ENCODE measurements around the gene TMCC2. TPM values are rescaled to one million over a fixed set of nuclear protein-coding genes. Genes with fewer than 3 reads are reported as not detected.
"Not testable (repeated sequence)": the region's sequence is repeated elsewhere in the genome, so short reads cannot be mapped to it uniquely, and the experiment has no call there.

The TMCC2 gene
- total RNA-seq, 1 donor from 2014 or later = 25.0 TPM

DNA sequence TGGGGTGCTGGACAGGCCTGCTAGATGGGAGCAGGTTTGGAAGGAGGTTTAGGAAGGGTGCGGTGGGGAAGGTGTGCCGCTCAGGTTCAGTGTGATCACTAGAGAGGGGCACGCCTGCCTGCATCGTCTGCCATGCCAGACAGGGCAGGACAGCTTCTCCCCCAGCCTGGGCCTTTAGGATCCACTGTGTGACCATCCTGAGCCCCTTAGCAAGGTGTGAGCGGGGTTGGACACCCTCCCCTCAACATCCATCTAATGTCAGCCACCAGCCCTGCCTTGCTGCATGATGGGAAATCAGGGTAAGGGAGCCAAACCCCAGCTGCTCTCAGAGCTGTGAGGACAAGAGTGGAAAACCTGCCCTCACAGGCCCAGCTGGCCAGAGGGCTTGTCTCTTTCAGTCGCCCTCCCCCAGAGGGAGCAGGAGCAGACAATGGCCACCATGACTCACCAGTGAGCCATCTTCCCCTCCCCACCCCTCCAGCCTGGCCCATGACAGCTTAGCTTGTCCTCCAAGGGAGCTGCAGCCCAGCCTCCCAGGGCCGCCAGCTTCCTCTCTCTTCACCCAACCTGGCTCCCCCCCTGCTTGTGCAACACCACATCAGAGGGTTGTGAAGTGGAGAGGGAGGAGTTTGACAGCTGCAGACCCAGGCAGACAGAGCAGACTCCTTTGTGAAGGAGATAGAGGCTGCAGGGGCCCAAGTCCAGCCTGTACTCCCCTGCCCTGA lies 56.8 kb downstream of the TMCC2 start:
- peak; percentile 84 for DNase-seq (ENCODE audit: low spot score)
- H3K9me3 Mint-ChIP-seq = peaks cover 4% of the 10 kb centered on the region
- peak overlapping the region; percentile 90 for H3K27ac Mint-ChIP-seq
- H3K27me3 Mint-ChIP-seq (ENCODE audit: insufficient read depth) = peaks cover 9% of the 10 kb centered on the region
- peaks cover 75% of the 10 kb centered on the region for H3K4me1 Mint-ChIP-seq (ENCODE audit: low read depth)
- peak overlapping the region; percentile 64 for H3K4me3 Mint-ChIP-seq
- intact Hi-C loops (cut with micrococcal nuclease) = loop anchor here (1.0 to 10.0 kb wide), 9 partner anchors 11 to 1270 kb away; partner anchors contain the start of genes MDM4 and NUAK2
- peaks cover 6% of the 10 kb centered on the region for H3K36me3 Mint-ChIP-seq (ENCODE audit: low read depth)

DNA sequence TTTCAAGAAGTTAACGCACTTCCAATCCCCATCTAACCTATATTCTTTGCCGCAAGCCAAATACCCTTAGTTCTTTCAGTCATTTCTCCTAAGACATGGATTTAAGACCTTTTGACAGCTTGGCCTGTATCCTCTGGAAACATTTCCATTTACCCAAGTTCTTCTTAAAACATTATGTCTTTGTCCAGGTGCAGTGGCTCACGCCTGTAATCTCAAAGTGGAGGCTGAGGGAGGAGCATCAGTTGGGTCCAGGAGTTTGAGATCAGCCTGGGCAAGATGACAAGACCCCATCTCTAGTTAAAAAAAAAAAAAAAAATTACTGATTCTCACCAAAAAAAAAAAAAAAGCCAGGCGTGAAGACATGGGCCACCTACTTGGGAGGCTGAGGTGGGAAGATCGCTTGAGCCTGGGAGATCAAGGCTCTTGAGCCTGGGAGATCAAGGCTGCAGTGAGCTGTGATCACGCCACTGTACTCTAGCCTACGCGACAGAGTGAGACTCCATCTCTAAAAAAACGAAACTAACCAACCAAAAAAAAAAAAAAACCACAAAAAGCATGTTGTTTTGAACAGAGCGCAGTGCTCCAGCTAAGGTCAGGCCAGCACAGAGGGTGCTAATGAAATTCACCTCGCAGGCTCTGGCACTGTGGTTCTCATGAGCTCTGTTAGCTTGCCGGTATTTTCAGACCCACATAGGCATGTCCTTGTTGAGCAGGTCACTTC lies 57.8 kb downstream of the TMCC2 start:
- Mint-ChIP-seq H3K4me1 (ENCODE audit: low read depth) (peaks cover 65% of the 10 kb centered on the region), H3K27me3 (ENCODE audit: insufficient read depth) (peaks cover 9% of the 10 kb centered on the region), H3K27ac (peak overlapping the region; percentile 90), H3K4me3 (peak overlapping the region; percentile 64), H3K9me3 (peaks cover 4% of the 10 kb centered on the region), H3K36me3 (ENCODE audit: low read depth) (no peaks in the 10 kb centered on the region)
- intact Hi-C loops (cut with micrococcal nuclease) = loop anchor here (1.0 to 10.0 kb wide), 7 partner anchors 12 to 1269 kb away; partner anchors contain the start of genes MDM4 and NUAK2
- peak; percentile 40 for DNase-seq (ENCODE audit: low spot score)

DNA sequence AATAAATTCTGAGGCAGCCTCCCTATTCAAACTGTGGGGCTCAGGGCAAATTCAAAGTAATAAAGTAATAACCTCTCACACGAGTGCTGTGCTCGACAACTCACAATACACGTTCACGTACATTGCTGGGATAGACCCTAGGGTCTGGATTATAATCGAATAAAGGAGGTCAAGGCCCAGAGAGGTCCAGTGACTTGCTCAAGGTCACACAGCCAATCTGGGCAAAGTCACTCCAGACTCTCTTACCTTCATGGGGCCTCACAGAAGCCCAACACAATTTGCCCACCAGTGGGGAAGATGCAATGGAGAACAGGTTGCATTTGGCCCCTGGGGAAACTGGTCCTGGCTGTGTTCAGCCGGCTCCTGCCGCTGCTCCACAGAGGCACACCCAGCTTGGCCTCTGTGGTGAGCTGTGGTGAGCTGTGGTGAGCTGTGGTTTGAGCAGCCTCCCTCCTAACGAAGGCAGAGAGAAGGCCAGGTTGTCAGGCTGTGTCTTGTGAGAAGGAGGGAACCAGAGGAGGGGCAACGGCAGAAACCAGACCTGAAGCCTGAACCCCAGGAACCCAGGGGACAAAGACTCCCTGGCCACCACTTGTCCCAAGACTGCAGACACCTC lies 58.7 kb downstream of the TMCC2 start:
- peaks cover 9% of the 10 kb centered on the region for H3K27me3 Mint-ChIP-seq (ENCODE audit: insufficient read depth)
- H3K27ac Mint-ChIP-seq = peak overlapping the region; percentile 90
- H3K4me3 Mint-ChIP-seq = peak overlapping the region; percentile 64
- H3K36me3 Mint-ChIP-seq (ENCODE audit: low read depth) = no peaks in the 10 kb centered on the region
- peak; percentile 80 for DNase-seq (ENCODE audit: low spot score)
- H3K4me1 Mint-ChIP-seq (ENCODE audit: low read depth) = peaks cover 65% of the 10 kb centered on the region
- intact Hi-C loops (cut with micrococcal nuclease) = loop anchor here (10.0 kb wide), 3 partner anchors 458 to 1268 kb away; partner anchors contain the start of gene MDM4
- H3K9me3 Mint-ChIP-seq = no peaks in the 10 kb centered on the region

DNA sequence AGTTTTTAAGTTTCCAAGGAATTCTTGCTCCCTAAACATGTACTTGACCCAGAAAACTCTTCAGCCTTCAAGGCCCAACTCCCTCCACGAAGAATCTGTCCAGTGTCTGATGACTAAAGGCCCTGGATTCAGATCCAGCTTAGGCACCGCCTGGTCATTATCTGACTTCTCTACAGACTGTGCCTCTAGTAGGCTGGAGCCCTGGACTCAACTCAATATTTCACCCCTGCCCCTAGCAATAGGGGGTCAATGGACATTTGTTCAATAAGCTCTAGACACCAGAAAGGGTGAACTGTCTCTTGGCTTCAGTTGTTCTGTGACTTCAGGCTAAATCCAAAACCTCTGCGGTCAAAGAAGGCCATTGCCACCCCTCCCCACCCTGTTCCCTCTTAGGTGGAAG lies 59.3 kb downstream of the TMCC2 start:
- peak overlapping the region; percentile 2 for H3K27ac Mint-ChIP-seq
- H3K4me3 Mint-ChIP-seq = peak overlapping the region; percentile 62
- peaks cover 65% of the 10 kb centered on the region for H3K4me1 Mint-ChIP-seq (ENCODE audit: low read depth)

DNA sequence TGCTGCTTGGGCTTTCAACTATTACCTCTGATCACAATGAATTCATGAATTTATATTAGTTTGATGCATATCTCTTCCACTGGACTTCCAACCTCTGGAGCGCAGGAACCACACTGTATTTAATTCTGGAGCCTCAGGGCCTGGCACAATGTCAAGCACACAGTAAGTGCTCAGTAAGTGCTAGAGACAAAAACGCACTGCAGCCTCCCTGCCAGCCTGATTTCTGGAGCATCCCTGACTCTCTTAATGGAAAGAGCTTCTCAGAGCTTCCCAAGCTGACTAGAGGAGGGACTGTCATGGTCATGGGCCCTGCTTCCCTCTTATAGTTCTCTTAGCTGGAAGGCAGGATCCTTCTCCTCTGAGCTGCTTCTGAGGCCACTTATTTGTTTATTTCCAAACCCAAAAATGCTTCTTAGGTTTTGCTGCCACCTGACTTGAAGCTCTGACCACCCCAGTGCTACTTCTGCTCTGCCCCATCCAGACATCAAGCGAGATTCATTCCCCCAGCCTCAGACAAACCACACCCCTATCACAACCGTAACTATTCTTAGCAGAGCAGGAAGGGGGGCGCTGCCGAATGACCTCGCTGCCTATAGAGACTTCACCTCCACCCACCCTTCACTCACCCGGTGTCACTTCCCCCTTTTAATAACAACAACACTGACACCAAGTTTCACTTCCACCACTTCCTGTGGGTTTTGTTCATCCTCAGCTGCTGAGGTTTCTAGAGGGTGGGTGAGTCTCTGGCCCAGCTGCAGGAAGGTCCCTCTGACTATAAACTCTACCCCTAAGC lies 60.2 kb downstream of the TMCC2 start:
- no peaks in the 10 kb centered on the region for H3K36me3 Mint-ChIP-seq (ENCODE audit: low read depth)
- DNase-seq (ENCODE audit: low spot score) = peak; percentile 82
- intact Hi-C loops (cut with micrococcal nuclease) = loop anchor here (1.0 to 10.0 kb wide), 7 partner anchors 25 to 1267 kb away; partner anchors contain the start of genes MDM4 and NUAK2
- peak overlapping the region; percentile 84 for H3K27ac Mint-ChIP-seq
- no peaks in the 10 kb centered on the region for H3K9me3 Mint-ChIP-seq
- H3K4me1 Mint-ChIP-seq (ENCODE audit: low read depth) = peaks cover 56% of the 10 kb centered on the region
- H3K4me3 Mint-ChIP-seq = peak overlapping the region; percentile 62
- peaks cover 4% of the 10 kb centered on the region for H3K27me3 Mint-ChIP-seq (ENCODE audit: insufficient read depth)

More for the DNA sequence above, 59.3 kb downstream of the TMCC2 start:
- H3K36me3 Mint-ChIP-seq (ENCODE audit: low read depth) = no peaks in the 10 kb centered on the region
- no peaks in the 10 kb centered on the region for H3K9me3 Mint-ChIP-seq
- intact Hi-C loops (cut with micrococcal nuclease) = loop anchor here (10.0 kb wide), 3 partner anchors 458 to 1268 kb away; partner anchors contain the start of gene MDM4
- H3K27me3 Mint-ChIP-seq (ENCODE audit: insufficient read depth) = peaks cover 9% of the 10 kb centered on the region
- no peak for DNase-seq (ENCODE audit: low spot score)

DNA sequence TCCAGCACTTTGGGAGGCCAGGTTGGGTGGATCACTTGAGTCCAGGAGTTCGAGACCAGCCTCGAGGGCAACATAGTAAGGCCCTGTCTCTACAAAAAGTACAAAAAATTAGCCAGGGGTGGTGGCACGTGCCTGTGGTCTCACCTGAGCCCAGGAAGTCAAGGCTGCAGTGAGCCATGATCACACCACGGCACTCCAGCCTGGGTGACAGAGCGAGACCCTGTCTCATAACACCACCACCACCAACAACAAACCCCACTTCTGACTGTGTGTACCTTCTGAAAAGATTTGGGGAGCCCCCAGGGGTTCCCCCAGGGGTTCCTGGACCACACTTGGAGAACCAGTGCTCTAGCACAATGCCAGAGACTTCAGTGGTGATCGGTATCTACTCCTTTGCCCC lies 63.9 kb downstream of the TMCC2 start:
- Mint-ChIP-seq H3K4me3 (no peak overlapping the region), H3K4me1 (ENCODE audit: low read depth) (peaks cover 49% of the 10 kb centered on the region), H3K36me3 (ENCODE audit: low read depth) (no peaks in the 10 kb centered on the region), H3K27me3 (ENCODE audit: insufficient read depth) (peaks cover 8% of the 10 kb centered on the region), H3K27ac (no peak overlapping the region), H3K9me3 (no peaks in the 10 kb centered on the region)
- intact Hi-C loops (cut with micrococcal nuclease) = no loop called here
- no peak for DNase-seq (ENCODE audit: low spot score)

DNA sequence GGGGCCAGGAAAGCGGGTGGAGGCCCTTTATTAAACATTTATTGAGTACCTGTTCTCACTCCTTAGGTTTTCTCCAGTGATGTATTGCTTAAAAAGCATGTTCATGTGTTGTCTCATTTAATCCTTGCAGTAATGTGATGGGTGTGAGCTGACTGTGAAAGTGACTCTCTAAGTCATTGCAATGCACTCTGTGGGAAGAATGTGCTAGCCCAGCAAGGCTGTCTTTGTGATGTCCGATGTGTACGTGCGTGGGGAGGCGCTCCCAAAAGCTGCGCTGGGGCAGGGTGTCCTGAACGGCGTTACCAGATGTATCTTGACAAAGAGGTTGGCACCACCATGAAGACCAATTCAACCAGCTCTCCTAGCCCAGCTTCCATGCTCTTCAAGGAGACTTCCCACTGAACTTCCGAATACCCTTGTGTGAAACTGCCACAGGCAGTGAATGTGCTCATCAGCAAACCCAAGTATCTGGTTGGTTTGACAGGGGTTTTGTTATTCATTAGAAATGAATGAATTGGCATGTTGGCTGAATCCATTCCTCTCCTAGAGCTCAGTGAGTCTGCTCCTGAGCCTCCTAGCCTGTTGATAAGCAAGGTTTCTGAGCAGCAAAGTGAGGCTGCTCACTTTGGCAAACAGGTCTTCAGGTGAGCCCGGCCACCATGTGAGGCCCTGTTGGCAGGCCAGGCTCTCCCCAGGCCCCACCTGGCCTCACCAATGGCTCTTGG lies 65.8 kb downstream of the TMCC2 start:
- intact Hi-C loops (cut with micrococcal nuclease) = no loop called here
- DNase-seq (ENCODE audit: low spot score) = no peak
- Mint-ChIP-seq H3K27me3 (ENCODE audit: insufficient read depth) (peaks cover 8% of the 10 kb centered on the region), H3K4me1 (ENCODE audit: low read depth) (peaks cover 49% of the 10 kb centered on the region), H3K4me3 (no peak overlapping the region), H3K27ac (no peak overlapping the region), H3K9me3 (no peaks in the 10 kb centered on the region), H3K36me3 (ENCODE audit: low read depth) (no peaks in the 10 kb centered on the region)

DNA sequence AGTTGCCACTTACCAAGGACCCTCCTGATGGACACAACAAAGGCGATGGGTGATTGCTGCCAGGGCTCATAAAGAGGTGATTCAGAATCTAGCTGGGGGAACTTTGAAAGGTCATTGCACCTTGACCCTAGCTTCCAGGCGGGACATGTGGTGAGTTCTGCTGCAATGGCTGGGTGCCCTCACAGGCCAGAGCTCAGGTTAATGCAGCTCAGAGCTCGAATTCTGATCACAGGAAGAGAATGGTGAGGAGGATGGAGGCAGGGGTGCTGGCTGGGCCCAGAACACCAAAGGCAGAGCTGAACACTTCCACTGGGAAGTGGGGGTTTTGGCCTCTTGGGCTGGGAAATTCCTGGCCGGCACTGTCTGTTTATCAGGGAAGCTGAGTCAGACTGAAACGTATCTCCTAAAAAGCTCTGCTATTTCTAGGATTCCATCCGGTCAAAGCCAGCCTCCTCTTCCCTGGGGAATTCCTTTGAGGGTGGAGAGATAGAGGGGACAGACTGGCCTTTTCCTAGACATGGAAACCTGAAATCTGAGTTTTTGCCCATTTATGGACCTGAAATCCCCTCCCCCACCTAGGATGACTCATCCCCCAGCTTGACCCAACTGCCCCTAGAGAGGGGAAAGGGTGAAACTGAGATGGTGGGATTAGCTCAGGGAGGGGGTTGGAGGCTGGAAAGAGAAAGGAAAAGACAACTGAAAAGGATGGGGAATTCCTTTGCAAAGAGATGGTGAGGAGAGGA lies 66.6 kb downstream of the TMCC2 start:
- no peak overlapping the region for H3K4me3 Mint-ChIP-seq
- no peaks in the 10 kb centered on the region for H3K36me3 Mint-ChIP-seq (ENCODE audit: low read depth)
- DNase-seq (ENCODE audit: low spot score) = no peak
- H3K27ac Mint-ChIP-seq = peak overlapping the region; percentile 11
- peaks cover 8% of the 10 kb centered on the region for H3K27me3 Mint-ChIP-seq (ENCODE audit: insufficient read depth)
- H3K9me3 Mint-ChIP-seq = no peaks in the 10 kb centered on the region
- intact Hi-C loops (cut with micrococcal nuclease) = no loop called here
- H3K4me1 Mint-ChIP-seq (ENCODE audit: low read depth) = peaks cover 52% of the 10 kb centered on the region

DNA sequence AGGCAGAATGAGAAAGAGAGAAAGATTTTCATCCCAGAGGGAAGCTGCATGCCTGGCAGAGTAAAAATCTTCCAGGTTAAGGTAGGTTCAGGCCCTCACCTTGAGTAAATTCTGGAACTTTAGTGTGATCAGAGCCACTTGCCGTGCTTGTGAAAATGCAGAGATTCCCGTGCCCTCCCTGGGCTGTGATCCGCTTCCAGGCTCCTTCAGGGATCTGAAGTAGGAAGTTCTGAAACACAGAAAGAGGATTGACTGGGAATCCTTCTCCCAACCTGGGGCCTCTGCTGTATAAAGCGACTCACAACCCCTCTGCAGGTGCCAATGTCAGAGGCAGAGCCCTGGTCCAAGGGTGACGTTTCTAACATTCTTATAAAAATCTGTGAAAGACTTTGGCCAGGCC lies 67.2 kb downstream of the TMCC2 start:
- peaks cover 52% of the 10 kb centered on the region for H3K4me1 Mint-ChIP-seq (ENCODE audit: low read depth)

DNA sequence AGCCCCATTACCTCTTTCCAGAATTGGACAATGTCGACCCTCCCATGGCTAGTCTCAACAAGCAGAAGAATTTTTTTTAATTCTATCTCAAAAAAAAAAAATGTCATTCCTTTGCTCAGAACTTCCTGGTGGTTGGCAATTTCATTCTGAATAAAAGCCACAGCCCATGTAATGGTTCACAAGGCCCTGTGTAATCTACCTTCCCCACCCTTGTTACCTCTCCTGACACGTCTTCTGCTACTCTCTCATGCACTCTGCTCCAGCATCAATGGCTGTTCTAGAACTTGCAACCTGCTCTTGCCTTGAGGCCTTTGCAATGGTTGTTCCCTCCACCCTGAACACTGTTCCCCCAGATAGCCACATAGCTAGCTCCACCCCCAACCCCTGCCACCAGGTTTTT lies 68.4 kb downstream of the TMCC2 start:
- H3K27ac Mint-ChIP-seq = no peak overlapping the region
- no peak for DNase-seq (ENCODE audit: low spot score)
- peaks cover 52% of the 10 kb centered on the region for H3K4me1 Mint-ChIP-seq (ENCODE audit: low read depth)

More for the DNA sequence above, 67.2 kb downstream of the TMCC2 start:
- DNase-seq (ENCODE audit: low spot score) = no peak
- Mint-ChIP-seq H3K27ac (no peak overlapping the region), H3K9me3 (no peaks in the 10 kb centered on the region), H3K36me3 (ENCODE audit: low read depth) (no peaks in the 10 kb centered on the region), H3K4me3 (no peak overlapping the region), H3K27me3 (ENCODE audit: insufficient read depth) (peaks cover 11% of the 10 kb centered on the region)
- intact Hi-C loops (cut with micrococcal nuclease) = no loop called here

DNA sequence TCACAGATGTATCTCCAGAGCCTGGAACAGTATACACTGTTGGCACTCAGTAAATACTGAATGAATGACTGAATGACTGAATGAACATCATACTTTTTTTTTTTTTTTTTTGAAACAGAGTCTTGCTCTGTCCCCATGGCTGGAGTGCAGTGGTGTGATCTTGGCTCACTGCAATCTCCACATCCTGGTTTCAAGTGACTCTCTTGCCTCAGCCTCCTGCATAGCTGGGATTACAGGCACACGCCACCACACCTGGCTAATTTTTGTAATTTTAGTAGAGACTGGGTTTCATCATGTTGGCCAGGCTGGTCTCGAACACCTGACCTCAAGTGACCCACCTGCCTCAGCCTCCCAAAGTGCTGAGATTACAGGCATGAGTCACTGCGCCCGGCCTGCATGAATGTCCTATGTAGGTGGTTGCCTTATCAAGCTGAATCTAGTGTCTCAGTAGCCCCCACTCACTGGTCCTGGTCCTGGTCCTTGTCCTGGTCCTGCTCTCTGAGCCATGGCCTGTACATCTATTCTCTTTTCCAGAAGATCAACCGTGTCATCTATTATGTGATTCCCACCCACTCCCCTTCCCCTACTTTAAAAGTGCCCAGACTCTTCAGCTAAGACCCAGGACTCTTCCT lies 69.9 kb downstream of the TMCC2 start:
- H3K36me3 Mint-ChIP-seq (ENCODE audit: low read depth); DNase-seq (ENCODE audit: low spot score); intact Hi-C loops (cut with micrococcal nuclease); H3K27ac Mint-ChIP-seq; H3K9me3 Mint-ChIP-seq; H3K4me3 Mint-ChIP-seq: not testable (repeated sequence)
- H3K4me1 Mint-ChIP-seq (ENCODE audit: low read depth) = peaks cover 52% of the 10 kb centered on the region
- H3K27me3 Mint-ChIP-seq (ENCODE audit: insufficient read depth) = peaks cover 13% of the 10 kb centered on the region

More for the DNA sequence above, 68.4 kb downstream of the TMCC2 start:
- intact Hi-C loops (cut with micrococcal nuclease) = no loop called here
- peaks cover 3% of the 10 kb centered on the region for H3K36me3 Mint-ChIP-seq (ENCODE audit: low read depth)
- no peak overlapping the region for H3K4me3 Mint-ChIP-seq
- H3K27me3 Mint-ChIP-seq (ENCODE audit: insufficient read depth) = peaks cover 12% of the 10 kb centered on the region
- no peaks in the 10 kb centered on the region for H3K9me3 Mint-ChIP-seq
